GM23338 (cell line): ENCODE data around the gene FYN. TPM values are rescaled to one million over a fixed set of nuclear protein-coding genes. Genes with fewer than 3 reads are reported as not detected.

Experiments used
- ATAC-seq: fragments of 200-7000 bp; cut with Tn5 transposase; 3 replicates; pipeline ENCODE4 v1.9.1; 2020
- DNase-seq: peaks from one replicate; pipeline ENCODE4 v3.0.0-alpha.2; 2015; ENCODE audit warnings: low spot score
- H2AFZ ChIP-seq: fragments of 200-600 bp; sonication (generic); 2 replicates; pipeline ENCODE4 v1.8.0; 2016; ENCODE audit warnings: antibody characterized with exemption, mild to moderate bottlenecking, moderate library complexity
- H3F3A ChIP-seq: fragments of 200-600 bp; sonication (generic); replicated peaks from 2 replicates; pipeline ENCODE4 v1.8.0; 2017; ENCODE audit warnings: antibody characterized with exemption, mixed run types, low read depth
- H3K27ac ChIP-seq: fragments of 200-600 bp; sonication (generic); 2 replicates; pipeline ENCODE4 v1.6.1; 2016; ENCODE audit warnings: low read depth
- H3K27me3 ChIP-seq: fragments of 200-600 bp; sonication (generic); 2 replicates; pipeline ENCODE4 v1.8.0; 2016; ENCODE audit warnings: mild to moderate bottlenecking, mixed run types, moderate library complexity; ENCODE audit not compliant: insufficient read depth
- H3K36me3 ChIP-seq: fragments of 200-600 bp; sonication (generic); 2 replicates; pipeline ENCODE4 v1.8.0; 2016; ENCODE audit warnings: mild to moderate bottlenecking; ENCODE audit not compliant: insufficient read depth
- H3K4me1 ChIP-seq: fragments of 200-600 bp; sonication (generic); 2 replicates; pipeline ENCODE4 v1.8.0; 2016; ENCODE audit warnings: mild to moderate bottlenecking, moderate library complexity; ENCODE audit not compliant: insufficient read depth
- H3K4me2 ChIP-seq: fragments of 200-600 bp; sonication (generic); 2 replicates; pipeline ENCODE4 v1.7.1; 2017; ENCODE audit warnings: mixed run types
- H3K4me3 ChIP-seq: fragments of 200-600 bp; sonication (generic); 2 replicates; pipeline ENCODE4 v1.6.1; 2016; ENCODE audit warnings: mixed run types
- H3K79me2 ChIP-seq: fragments of 200-600 bp; sonication (generic); replicated peaks from 2 replicates; pipeline ENCODE4 v1.8.0; 2017; ENCODE audit warnings: mild to moderate bottlenecking; ENCODE audit not compliant: insufficient read depth
- H3K9me2 ChIP-seq: fragments of 200-600 bp; sonication (generic); 2 replicates; pipeline ENCODE4 v1.8.0; 2017; ENCODE audit not compliant: insufficient read depth
- H4K20me1 ChIP-seq: fragments of 200-600 bp; sonication (generic); replicated peaks from 2 replicates; pipeline ENCODE4 v1.8.0; 2017; ENCODE audit warnings: mild to moderate bottlenecking; ENCODE audit not compliant: insufficient read depth
- H3K27ac Mint-ChIP-seq: 2 replicates; pipeline ENCODE4 v1.8.0; 2020; ENCODE audit warnings: inconsistent platforms, mild to moderate bottlenecking, moderate library complexity, mixed read lengths
- H3K27me3 Mint-ChIP-seq: 3 replicates; pipeline ENCODE4 v1.8.0; 2022; ENCODE audit warnings: low read depth, mild to moderate bottlenecking, moderate library complexity, mixed read lengths, inconsistent platforms; ENCODE audit not compliant: insufficient read depth, poor library complexity
- H3K36me3 Mint-ChIP-seq: 3 replicates; pipeline ENCODE4 v1.8.0; 2021; ENCODE audit warnings: low read depth, mild to moderate bottlenecking, inconsistent platforms, moderate library complexity, mixed read lengths
- H3K4me1 Mint-ChIP-seq: 3 replicates; pipeline ENCODE4 v1.8.0; 2020; ENCODE audit warnings: mild to moderate bottlenecking, inconsistent platforms, mixed read lengths
- H3K4me3 Mint-ChIP-seq: 3 replicates; pipeline ENCODE4 v1.8.0; 2021; ENCODE audit warnings: moderate library complexity, mild to moderate bottlenecking, inconsistent platforms, mixed read lengths
- H3K9me3 Mint-ChIP-seq: 3 replicates; pipeline ENCODE4 v1.8.0; 2020; ENCODE audit warnings: moderate library complexity, mild to moderate bottlenecking, inconsistent platforms, mixed read lengths
- CREB1 ChIP-seq: fragments of 250-450 bp; sonication (Bioruptor Pico); IDR thresholded peaks from 2 replicates; pipeline ENCODE4 v1.5.0; 2020; ENCODE audit warnings: low read depth, mild to moderate bottlenecking, moderate library complexity
- CTCF ChIP-seq, 2 experiments: fragments of 200-600 bp in 1 of 2; sonication (generic) in 1 of 2; conservative IDR thresholded peaks; 2 replicates each; pipeline versions ENCODE4 v1.5.1 to v1.6.1; 2016 to 2017; ENCODE audit warnings: antibody characterized with exemption in 2 of 2, low read depth in 2 of 2, mild to moderate bottlenecking in 2 of 2, moderate library complexity in 1 of 2
- JUNB ChIP-seq: IDR thresholded peaks from one replicate; pipeline ENCODE4 v1.6.1; 2016; ENCODE audit warnings: antibody characterized with exemption; ENCODE audit not compliant: unreplicated experiment
- NANOG ChIP-seq: IDR thresholded peaks from 2 replicates; pipeline ENCODE4 v1.6.1; 2016; ENCODE audit warnings: antibody characterized with exemption, borderline replicate concordance
- POLR2AphosphoS5 ChIP-seq: IDR thresholded peaks from 2 replicates; pipeline ENCODE4 v1.6.1; 2016; ENCODE audit warnings: antibody characterized with exemption, low read depth
- STAT1 ChIP-seq: IDR thresholded peaks from one replicate; pipeline ENCODE4 v1.6.1; 2016; ENCODE audit warnings: antibody characterized with exemption; ENCODE audit not compliant: unreplicated experiment
- ZNF114 ChIP-seq: fragments of 250-450 bp; sonication (Bioruptor Pico); IDR thresholded peaks from 2 replicates; pipeline ENCODE4 v1.5.0; 2020; ENCODE audit warnings: mild to moderate bottlenecking, moderate library complexity
- ZNF331 ChIP-seq: fragments of 250-450 bp; sonication (Bioruptor Pico); IDR thresholded peaks from 2 replicates; pipeline ENCODE4 v1.5.0; 2020; ENCODE audit warnings: low read depth, mild to moderate bottlenecking, moderate library complexity
- ZNF462 ChIP-seq: fragments of 250-450 bp; sonication (Bioruptor Pico); IDR thresholded peaks from 2 replicates; pipeline ENCODE4 v1.5.0; 2020; ENCODE audit warnings: mild to moderate bottlenecking, moderate library complexity
- polyA plus RNA-seq: library from polyadenylated mRNA; unstranded; fragments of >200 nt; fragmentation: Nextera tagmentation; extraction: Ambion mirVana; gene quantifications from 2 replicates; pipeline ENCODE4 v1.2.1, GENCODE V29; 2016
- total RNA-seq: library from RNA; depleted of rRNA; stranded (reverse); fragments of >200 nt; shearing (Covaris generic); gene quantifications from 2 replicates; pipeline ENCODE4 v1.2.3, GENCODE V29; 2014
- TF ChIP-seq, protein P1 (sequence below): IDR thresholded peaks from 2 replicates; pipeline ENCODE4 v1.6.1; 2016; ENCODE audit warnings: antibody characterized with exemption
- TF ChIP-seq, protein P2 (sequence below): IDR thresholded peaks from one replicate; pipeline ENCODE4 v1.6.1; 2018; ENCODE audit warnings: antibody characterized with exemption; ENCODE audit not compliant: unreplicated experiment

The FYN gene
- total and polyA plus RNA-seq, 2 experiments from 2014 or later, result 46.8 to 143 TPM

DNA sequence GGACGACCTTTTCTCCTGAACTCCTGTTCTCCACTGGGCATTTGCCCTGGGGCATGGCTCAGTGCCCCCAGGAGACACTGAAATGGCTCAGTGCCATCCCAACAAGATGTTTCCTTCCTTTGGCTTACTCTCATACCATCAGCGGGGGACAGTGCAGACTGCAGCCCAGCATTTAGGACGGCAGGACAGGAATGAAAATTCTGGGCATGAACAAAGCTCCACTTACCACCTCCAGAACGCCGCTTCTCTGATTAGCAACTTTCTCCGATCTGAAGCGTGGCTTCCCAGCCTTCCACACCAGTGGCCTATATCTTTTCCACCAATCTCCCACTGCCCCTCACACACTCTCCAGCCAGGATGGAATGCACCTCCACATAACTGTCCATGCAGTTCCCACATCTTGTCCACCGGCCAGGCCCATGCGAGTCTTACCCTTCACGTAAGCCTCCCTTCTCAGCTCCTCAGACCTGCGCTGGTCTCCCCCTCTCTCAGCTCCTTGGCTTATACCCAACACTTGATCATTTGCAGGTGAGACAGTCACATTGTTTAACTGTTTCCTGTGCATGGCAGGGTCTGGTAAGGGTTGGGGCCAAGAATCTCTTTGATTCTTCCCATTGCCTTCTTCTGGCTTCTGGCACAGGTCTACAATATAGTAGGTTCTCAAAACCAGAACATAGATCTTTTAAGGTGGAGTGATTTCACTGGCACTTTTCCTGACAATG, 114.5 kb downstream of the FYN start:
- Histone ChIP-seq H4K20me1 (no peaks in the 10 kb centered on the region), H3K36me3 (no peaks in the 10 kb centered on the region), H2AFZ (no peak overlapping the region), H3F3A (no peaks in the 10 kb centered on the region), H3K27ac (no peak overlapping the region), H3K27me3 (no peaks in the 10 kb centered on the region), H3K9me2 (no peaks in the 10 kb centered on the region), H3K4me1 (peaks cover 18% of the 10 kb centered on the region), H3K4me2 (no peak overlapping the region), H3K79me2 (peaks cover 16% of the 10 kb centered on the region), H3K4me3 (no peak overlapping the region)
- Mint-ChIP-seq H3K36me3 (no peaks in the 10 kb centered on the region; the same call in 2 of the 3 replicates), H3K4me3 (no peak overlapping the region), H3K27ac (peak overlapping the region; percentile 61; the same call in 1 of the 2 replicates), H3K4me1 (peaks cover 74% of the 10 kb centered on the region), H3K9me3 (no peaks in the 10 kb centered on the region), H3K27me3 (peaks cover 6% of the 10 kb centered on the region)
- TF ChIP-seq CREB1 (CRISPR knock-in tag) (no peak), NANOG (no peak), ZNF114 (CRISPR knock-in tag) (no peak), ZNF462 (CRISPR knock-in tag) (no peak), JUNB (no peak), POLR2AphosphoS5 (no peak), CTCF (conservative IDR thresholded peaks at IDR 0.05; ENCODE audit: low read depth in 2 of 2) (no peak), STAT1 (no peak), ZNF331 (no peak)
- TF ChIP-seq, protein P1, sequence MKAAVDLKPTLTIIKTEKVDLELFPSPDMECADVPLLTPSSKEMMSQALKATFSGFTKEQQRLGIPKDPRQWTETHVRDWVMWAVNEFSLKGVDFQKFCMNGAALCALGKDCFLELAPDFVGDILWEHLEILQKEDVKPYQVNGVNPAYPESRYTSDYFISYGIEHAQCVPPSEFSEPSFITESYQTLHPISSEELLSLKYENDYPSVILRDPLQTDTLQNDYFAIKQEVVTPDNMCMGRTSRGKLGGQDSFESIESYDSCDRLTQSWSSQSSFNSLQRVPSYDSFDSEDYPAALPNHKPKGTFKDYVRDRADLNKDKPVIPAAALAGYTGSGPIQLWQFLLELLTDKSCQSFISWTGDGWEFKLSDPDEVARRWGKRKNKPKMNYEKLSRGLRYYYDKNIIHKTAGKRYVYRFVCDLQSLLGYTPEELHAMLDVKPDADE, result no peak
- TF ChIP-seq, protein P2, sequence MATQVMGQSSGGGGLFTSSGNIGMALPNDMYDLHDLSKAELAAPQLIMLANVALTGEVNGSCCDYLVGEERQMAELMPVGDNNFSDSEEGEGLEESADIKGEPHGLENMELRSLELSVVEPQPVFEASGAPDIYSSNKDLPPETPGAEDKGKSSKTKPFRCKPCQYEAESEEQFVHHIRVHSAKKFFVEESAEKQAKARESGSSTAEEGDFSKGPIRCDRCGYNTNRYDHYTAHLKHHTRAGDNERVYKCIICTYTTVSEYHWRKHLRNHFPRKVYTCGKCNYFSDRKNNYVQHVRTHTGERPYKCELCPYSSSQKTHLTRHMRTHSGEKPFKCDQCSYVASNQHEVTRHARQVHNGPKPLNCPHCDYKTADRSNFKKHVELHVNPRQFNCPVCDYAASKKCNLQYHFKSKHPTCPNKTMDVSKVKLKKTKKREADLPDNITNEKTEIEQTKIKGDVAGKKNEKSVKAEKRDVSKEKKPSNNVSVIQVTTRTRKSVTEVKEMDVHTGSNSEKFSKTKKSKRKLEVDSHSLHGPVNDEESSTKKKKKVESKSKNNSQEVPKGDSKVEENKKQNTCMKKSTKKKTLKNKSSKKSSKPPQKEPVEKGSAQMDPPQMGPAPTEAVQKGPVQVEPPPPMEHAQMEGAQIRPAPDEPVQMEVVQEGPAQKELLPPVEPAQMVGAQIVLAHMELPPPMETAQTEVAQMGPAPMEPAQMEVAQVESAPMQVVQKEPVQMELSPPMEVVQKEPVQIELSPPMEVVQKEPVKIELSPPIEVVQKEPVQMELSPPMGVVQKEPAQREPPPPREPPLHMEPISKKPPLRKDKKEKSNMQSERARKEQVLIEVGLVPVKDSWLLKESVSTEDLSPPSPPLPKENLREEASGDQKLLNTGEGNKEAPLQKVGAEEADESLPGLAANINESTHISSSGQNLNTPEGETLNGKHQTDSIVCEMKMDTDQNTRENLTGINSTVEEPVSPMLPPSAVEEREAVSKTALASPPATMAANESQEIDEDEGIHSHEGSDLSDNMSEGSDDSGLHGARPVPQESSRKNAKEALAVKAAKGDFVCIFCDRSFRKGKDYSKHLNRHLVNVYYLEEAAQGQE, result no peak
- no peak for DNase-seq
- no peak for ATAC-seq
